Measurements from ENCODE around the gene PRKAG3. TPM values are rescaled to one million over a fixed set of nuclear protein-coding genes. Genes with fewer than 3 reads are reported as not detected.
"Not testable (repeated sequence)": the region's sequence is repeated elsewhere in the genome, so short reads cannot be mapped to it uniquely, and the experiment has no call there.

The PRKAG3 gene
- total and polyA plus RNA-seq, 2 donors (not counting 1 experiment from before 2014, with no cell fraction given), result not detected

DNA sequence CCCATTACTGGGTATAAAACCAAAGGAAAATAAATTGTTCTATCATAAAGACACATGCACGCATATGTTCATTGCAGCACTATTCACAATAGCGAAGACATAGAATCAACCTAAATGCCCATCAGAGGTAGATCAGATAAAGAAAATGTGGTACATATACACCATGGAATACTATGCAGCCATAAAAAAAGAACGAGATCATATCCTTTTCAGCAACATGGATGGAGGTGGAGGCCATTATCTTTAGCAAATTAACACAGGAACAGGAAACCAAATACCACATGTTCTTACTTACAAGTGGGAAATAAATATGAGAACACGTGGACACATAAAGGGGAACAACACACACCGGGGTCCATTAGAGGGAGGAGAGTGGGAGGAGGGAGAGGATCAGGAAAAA lies 12.7 kb upstream of the PRKAG3 start:
- Histone ChIP-seq H3K9me3 (ENCODE audit: control extremely low read depth in 1 of 3, control insufficient read depth in 2 of 3, insufficient read depth in 1 of 3, low read length in 2 of 3) (peaks cover 0 to 14% (median 0%) of the 10 kb centered on the region in 3 donors), H3K27me3 (replicated peaks in 1 of 4; ENCODE audit: control extremely low read depth in 1 of 4, control insufficient read depth in 3 of 4, insufficient read depth in 4 of 4, low read length in 3 of 4) (peaks cover 0 to 20% (median 5%) of the 10 kb centered on the region in 4 experiments)
- POLR2A ChIA-PET; H3K27ac ChIP-seq (ENCODE audit: low read length in 2 of 2); intact Hi-C loops (cut with micrococcal nuclease); DNase-seq; H3K9ac ChIP-seq (ENCODE audit: low read length); H3K9me3 Mint-ChIP-seq (ENCODE audit: insufficient read depth); H3K4me3 Mint-ChIP-seq; H3K36me3 ChIP-seq (replicated peaks in 1 of 2; ENCODE audit: control extremely low read depth in 1 of 2, control insufficient read depth in 1 of 2, extremely low read depth in 1 of 2, insufficient read depth in 2 of 2, low read length in 1 of 2); CTCF ChIA-PET; H3K4me3 ChIP-seq (ENCODE audit: control extremely low read depth in 1 of 5, extremely low read depth in 1 of 5, insufficient read depth in 1 of 5, low read depth in 2 of 5, low read length in 4 of 5); H2AFZ ChIP-seq (ENCODE audit: insufficient read depth, low read depth, low read length, poor library complexity, severe bottlenecking); H4K20me1 ChIP-seq (ENCODE audit: control insufficient read depth, insufficient read depth, low read length, poor library complexity, severe bottlenecking); H3K4me2 ChIP-seq (replicated peaks; ENCODE audit: low read depth, low read length, poor library complexity, severe bottlenecking); H3K79me2 ChIP-seq (ENCODE audit: control insufficient read depth, insufficient read depth, low read length); H3K4me1 Mint-ChIP-seq; ATAC-seq (ENCODE audit: low read depth); H3K4me1 ChIP-seq (ENCODE audit: control insufficient read depth in 2 of 2, insufficient read depth in 2 of 2, low read length in 2 of 2); H3K27ac Mint-ChIP-seq: not testable (repeated sequence)
- WGBS (ENCODE audit: insufficient coverage), result no CpG with 5 or more reads among the region's 5 CpGs
- H3K27me3 Mint-ChIP-seq, result peaks cover 35% of the 10 kb centered on the region

DNA sequence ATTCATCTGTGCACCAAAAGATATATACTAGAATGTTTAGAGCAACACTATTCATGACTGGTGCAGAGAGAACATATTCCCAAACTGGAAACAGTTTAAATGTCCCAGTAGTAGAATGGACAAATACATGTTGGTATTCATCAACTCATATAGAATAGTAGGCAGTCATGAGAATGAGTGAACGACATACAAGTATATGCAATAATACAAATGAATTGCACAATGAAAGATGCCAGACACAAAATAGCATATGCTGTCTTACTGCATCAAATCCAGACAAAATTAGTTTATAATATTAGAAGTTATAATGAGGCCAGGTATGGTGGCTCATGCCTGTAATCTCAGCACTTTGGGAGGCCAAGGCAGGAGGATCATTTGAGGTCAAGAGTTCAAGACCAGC lies 8.3 kb upstream of the PRKAG3 start:
- DNase-seq (no peak), ATAC-seq (ENCODE audit: low read depth) (no peak)
- Mint-ChIP-seq H3K4me3 (no peak overlapping the region), H3K4me1 (no peaks in the 10 kb centered on the region), H3K27me3 (peaks cover 56% of the 10 kb centered on the region), H3K9me3 (ENCODE audit: insufficient read depth) (peaks cover 9% of the 10 kb centered on the region), H3K27ac (no peak overlapping the region)
- Histone ChIP-seq H3K4me1 (ENCODE audit: control insufficient read depth in 2 of 2, insufficient read depth in 2 of 2, low read length in 2 of 2) (no peaks in the 10 kb centered on the region), H3K27ac (ENCODE audit: low read length in 2 of 2) (no peak overlapping the region), H3K36me3 (replicated peaks in 1 of 2; ENCODE audit: control extremely low read depth in 1 of 2, control insufficient read depth in 1 of 2, extremely low read depth in 1 of 2, insufficient read depth in 2 of 2, low read length in 1 of 2) (no peaks in the 10 kb centered on the region), H3K4me3 (ENCODE audit: control extremely low read depth in 1 of 5, extremely low read depth in 1 of 5, insufficient read depth in 1 of 5, low read depth in 2 of 5, low read length in 4 of 5) (no peak overlapping the region), H3K4me2 (replicated peaks; ENCODE audit: low read depth, low read length, poor library complexity, severe bottlenecking) (no peak overlapping the region), H3K9ac (ENCODE audit: low read length) (no peak overlapping the region), H4K20me1 (ENCODE audit: control insufficient read depth, insufficient read depth, low read length, poor library complexity, severe bottlenecking) (no peaks in the 10 kb centered on the region), H3K27me3 (replicated peaks in 1 of 4; ENCODE audit: control extremely low read depth in 1 of 4, control insufficient read depth in 3 of 4, insufficient read depth in 4 of 4, low read length in 3 of 4) (peaks cover 0 to 22% (median 12%) of the 10 kb centered on the region in 4 experiments), H3K79me2 (ENCODE audit: control insufficient read depth, insufficient read depth, low read length) (no peaks in the 10 kb centered on the region), H3K9me3 (ENCODE audit: control extremely low read depth in 1 of 3, control insufficient read depth in 2 of 3, insufficient read depth in 1 of 3, low read length in 2 of 3) (peaks cover 0 to 5% (median 4%) of the 10 kb centered on the region in 3 donors), H2AFZ (ENCODE audit: insufficient read depth, low read depth, low read length, poor library complexity, severe bottlenecking) (no peak overlapping the region)
- ChIA-PET CTCF (no interaction called here), POLR2A (no interaction called here)
- intact Hi-C loops (cut with micrococcal nuclease), result no loop called here
- no peak for TF ChIP-seq EZH2 (IDR thresholded peaks at IDR 0.05; ENCODE audit: borderline replicate concordance, insufficient read depth, low read depth, low read length, poor library complexity, severe bottlenecking)
- TF ChIP-seq, protein P1, sequence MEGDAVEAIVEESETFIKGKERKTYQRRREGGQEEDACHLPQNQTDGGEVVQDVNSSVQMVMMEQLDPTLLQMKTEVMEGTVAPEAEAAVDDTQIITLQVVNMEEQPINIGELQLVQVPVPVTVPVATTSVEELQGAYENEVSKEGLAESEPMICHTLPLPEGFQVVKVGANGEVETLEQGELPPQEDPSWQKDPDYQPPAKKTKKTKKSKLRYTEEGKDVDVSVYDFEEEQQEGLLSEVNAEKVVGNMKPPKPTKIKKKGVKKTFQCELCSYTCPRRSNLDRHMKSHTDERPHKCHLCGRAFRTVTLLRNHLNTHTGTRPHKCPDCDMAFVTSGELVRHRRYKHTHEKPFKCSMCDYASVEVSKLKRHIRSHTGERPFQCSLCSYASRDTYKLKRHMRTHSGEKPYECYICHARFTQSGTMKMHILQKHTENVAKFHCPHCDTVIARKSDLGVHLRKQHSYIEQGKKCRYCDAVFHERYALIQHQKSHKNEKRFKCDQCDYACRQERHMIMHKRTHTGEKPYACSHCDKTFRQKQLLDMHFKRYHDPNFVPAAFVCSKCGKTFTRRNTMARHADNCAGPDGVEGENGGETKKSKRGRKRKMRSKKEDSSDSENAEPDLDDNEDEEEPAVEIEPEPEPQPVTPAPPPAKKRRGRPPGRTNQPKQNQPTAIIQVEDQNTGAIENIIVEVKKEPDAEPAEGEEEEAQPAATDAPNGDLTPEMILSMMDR (IDR thresholded peaks at IDR 0.05), result no peak
- no CpG with 5 or more reads among the region's 1 CpG for WGBS (ENCODE audit: insufficient coverage)

All from B cell (primary cell).